ENCODE measurements around the gene CDHR5.

DNA sequence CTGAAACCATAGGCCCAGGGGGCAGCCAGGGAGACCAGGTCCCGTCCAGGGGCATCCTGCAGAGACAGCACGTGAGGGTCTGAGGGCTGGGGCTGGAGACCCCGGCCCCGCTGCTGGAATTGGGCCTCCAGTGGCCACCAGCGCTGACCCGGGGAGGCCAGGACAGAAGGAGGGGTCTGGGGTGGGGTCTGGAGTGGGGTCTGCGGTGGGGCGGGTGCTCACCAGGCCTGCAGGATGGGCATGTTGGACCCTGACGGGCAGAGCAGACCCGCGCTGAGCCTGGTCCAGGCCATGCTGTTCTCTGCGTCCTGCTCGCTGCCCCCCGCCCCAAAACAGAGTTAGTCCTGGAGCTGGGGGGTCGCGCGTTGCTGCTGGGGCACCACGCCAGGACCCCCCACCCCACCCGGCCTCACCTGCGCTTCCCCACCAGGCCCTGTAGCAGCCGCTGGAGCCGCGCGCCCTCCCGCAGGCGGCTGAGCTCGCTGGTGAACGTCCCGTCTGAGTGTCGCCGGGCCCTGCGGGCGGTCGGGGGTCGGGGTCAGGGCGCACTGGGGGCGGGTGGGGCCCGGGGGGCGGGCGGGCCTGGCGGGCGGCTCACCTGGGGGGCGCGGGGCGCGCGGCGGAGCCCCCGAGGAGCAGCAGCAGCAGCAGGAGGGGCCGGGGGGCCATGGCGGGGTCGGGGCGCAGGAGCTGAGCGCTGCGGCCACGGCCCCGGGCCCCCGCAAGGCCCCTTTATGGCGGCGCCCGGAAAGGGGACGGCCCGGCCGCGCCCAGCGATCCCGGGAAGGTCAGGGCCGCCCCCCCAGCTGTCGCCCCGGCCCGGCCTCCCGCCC, 1.9 kb upstream of the CDHR5 start, which contains the start of gene SCT:
- TF ChIP-seq, protein P1, sequence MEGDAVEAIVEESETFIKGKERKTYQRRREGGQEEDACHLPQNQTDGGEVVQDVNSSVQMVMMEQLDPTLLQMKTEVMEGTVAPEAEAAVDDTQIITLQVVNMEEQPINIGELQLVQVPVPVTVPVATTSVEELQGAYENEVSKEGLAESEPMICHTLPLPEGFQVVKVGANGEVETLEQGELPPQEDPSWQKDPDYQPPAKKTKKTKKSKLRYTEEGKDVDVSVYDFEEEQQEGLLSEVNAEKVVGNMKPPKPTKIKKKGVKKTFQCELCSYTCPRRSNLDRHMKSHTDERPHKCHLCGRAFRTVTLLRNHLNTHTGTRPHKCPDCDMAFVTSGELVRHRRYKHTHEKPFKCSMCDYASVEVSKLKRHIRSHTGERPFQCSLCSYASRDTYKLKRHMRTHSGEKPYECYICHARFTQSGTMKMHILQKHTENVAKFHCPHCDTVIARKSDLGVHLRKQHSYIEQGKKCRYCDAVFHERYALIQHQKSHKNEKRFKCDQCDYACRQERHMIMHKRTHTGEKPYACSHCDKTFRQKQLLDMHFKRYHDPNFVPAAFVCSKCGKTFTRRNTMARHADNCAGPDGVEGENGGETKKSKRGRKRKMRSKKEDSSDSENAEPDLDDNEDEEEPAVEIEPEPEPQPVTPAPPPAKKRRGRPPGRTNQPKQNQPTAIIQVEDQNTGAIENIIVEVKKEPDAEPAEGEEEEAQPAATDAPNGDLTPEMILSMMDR (optimal IDR thresholded peaks at IDR 0.05 in 1 of 3, IDR thresholded peaks at IDR 0.05 in 1 of 3, conservative IDR thresholded peaks at IDR 0.05 in 1 of 3; ENCODE audit: extremely low read depth in 1 of 3, insufficient read depth in 2 of 3, low read length in 3 of 3) = no peak
- TF ChIP-seq EZH2 (IDR thresholded peaks at IDR 0.05; ENCODE audit: low read length) = no peak

Data from keratinocyte (primary cell).